Measurements from ENCODE around the gene ZNF93.
A peak's percentile ranks its signal among the peaks of the same experiment; 100 is the strongest.
"Not testable (repeated sequence)": the region's sequence is repeated elsewhere in the genome, so short reads cannot be mapped to it uniquely, and the experiment has no call there.

The ZNF93 gene

DNA sequence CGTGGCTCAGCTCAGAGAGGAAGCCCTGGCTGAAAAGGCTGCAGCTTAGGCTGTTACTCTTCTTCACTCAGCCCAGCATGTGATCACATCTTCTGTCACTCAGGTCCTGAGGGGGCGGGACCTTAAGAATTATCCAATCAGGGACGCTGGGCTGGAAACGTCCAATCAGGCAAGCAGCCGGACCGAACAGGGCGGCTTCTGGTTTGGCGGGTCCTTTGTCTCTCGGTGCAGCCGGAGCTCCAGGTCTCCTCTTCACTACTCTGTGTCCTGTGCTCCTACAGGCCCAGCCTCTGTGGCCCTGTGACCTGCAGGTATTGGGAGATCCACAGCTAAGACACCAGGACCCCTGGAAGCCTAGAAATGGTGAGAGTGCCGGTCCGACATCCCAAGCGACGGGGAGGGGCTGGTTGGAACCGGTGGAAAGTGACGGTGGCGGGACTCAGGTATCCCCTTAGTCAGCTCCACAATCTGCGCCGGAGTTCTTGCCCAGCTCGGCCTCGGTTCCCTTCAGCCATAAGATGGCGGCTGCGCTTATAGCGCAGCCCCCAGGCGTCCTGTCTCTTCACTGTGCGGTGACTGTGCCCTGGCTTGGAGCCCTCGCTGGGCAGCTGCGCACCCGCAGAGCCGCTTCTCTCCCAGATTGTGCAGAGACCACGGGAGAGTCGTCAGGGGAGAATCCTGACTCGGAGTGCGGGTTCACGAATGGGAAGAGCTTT is at the start of gene ZNF93:
Gene ZNF93, plus strand, starts transcription at position 218 of the 716 bp plus-strand sequence. Its CDS starts 143 bp downstream, at position 361.
- DNase-seq: peak; percentile 98

GRCh38 chr19:19851740-19852139 is 49.0 kb upstream of the ZNF93 start:
- DNase-seq: not testable (repeated sequence)

DNA sequence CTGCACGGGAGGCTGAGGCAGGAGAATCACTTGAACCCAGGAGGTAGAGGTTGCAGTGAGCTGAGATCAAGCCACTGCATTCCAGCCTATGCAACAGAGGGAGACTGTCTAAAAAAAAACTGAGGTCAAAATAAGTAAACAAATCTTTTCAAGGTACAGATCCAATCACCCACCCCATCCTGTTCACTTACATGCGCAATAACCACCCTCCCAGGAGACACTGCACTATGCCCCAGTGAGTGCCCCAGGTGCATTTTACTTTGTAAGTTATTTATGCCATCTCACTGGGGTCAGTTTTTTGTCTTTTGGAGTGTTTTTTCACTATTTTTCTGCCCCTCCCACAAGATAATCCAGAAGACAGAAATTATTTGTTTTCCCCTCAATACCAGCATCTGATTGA is 42.0 kb upstream of the ZNF93 start:
- DNase-seq: no peak

DNA sequence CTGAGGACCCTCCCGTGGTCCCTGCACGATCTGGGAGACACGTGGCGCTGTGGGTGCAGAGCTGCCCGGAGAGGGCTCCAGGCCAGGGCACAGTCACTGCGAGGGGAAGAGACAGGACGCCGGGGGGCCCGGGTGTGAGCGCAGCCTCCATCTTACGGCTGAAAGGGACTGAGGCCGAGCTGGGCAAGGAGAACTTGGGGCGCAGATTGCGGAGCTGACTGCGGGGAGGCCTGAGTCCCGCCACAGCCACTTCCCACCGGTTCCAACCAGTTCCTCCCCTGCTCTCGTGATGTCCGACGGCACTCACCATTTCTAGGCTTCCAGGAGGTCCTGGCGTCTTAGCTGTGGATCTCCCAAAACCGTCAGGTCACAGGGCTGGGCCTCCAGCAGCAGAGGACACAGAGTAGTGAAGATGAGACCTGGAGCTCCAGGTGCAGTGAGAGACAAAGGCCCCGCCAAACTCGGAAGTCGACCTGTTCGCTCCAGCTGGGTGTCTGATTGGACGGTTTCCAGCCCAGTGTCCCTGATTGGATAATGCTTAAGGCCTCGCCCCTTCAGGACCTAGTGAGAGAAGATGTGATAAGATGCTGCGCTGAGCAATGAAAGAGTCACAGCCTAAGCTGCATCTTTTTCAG is 39.9 kb upstream of the ZNF93 start:
- no peak for DNase-seq

DNA sequence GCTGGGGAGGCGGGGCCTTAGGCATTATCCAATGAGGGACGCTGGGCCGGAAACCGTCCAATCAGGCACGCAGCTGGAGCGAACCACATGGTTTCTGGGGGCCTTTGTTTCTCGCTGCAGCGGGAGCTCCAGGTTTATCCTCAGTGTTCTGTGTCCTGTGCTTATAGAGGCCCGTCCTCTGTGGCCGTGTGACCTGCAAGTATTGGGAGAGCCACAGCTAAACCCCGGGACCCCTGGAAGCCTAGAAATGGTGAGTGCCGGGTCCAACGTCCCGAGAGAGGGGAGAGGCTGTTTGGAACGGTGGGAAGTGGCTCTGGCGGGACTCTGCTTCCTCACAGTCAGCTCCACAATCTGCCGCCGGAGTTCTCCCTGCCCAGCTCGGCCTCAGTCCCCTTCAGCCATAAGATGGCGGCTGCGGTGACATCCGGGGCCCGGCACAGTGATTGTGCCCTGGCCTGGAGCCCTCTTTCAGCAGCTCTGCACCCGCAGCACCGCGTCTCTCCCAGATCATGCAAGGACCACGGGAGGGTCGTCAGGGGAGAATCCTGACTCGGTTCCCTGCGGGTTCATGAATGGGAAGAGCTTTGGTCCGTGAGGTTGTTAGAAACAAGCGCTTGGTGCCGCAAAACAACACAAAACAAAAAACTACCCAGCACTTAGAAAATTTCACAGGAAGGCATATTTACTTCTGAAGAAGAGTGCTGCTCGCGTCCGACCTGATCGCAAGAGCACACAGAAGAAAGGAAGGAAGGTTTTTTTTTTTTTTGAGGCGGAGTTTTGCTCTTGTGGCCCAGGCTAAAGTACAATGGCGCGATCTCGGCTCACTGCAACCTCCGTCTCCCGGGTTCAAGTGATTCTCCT is 34.8 kb upstream of the ZNF93 start, which contains the start of gene ZNF253:
Gene ZNF253, plus strand, starts transcription at position 133 of the 861 bp plus-strand sequence. Its CDS starts 115 bp downstream, at position 248.
- peak; percentile 94 for DNase-seq

GRCh38 chr19:19866611-19867248 is 34.0 kb upstream of the ZNF93 start:
- DNase-seq: peak; percentile 1

DNA sequence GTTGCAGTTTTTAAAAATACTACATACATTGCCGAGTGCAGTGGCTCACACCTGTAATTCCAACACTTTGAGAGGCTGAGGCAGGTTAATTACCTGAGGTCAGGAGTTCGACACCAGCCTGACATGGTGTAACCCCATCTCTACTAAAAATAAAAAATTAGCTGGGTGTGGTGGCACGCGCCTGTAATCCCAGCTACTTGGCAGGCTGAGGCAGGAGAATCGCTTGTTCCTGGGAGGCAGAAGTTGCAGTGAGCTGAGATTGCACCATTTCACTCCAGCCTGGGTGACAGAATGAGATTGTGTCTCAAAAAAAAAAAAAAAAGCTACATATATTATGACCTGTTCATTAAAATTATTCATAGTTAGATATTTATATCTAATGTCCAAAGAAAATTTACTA is 30.7 kb upstream of the ZNF93 start:
- DNase-seq: not testable (repeated sequence)

DNA sequence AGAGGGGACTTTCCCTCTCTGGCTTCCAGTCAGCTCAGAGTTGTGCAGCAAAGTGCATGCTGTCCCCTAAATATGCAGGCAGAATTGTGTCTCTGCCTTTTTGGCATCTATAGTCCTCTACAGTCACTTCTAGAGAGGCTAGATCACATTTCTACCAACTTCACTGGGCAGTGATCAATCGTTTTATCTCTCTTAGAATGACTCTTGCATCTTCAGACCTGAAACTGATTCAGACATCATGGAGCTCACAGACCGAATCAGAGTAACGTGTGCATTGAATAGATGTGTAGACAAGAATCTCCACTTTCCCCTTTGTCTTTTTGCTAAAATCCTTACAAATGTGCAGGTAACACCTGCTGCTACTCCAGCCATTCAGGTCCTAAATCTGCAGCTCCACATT is 28.8 kb upstream of the ZNF93 start:
- no peak for DNase-seq

GRCh38 chr19:19873381-19873780 is 27.4 kb upstream of the ZNF93 start:
- DNase-seq: no peak

- DNase-seq: no peak
These were observed 23.0 kb upstream of the ZNF93 start for GRCh38 chr19:19877724-19878123.

DNA sequence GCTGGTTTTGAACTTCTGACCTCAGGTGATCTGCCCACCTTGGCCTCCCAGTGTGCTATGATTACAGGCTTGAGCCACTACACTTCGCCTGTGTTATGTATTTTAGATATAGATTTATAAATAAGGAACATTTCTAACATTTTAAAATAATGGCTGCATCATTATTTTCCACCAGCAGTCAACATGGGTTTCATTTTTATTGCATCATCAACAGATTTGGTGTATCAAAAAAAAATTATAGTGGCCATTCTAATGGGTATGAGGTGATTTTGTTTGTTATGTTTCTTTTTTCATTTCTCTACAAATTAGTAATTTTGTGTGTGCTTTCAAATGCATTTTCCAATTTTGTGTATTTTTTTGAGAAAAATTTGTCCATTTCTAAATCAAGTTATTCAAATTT is 16.2 kb upstream of the ZNF93 start:
- no peak for DNase-seq

GRCh38 chr19:19892055-19892941 is 8.4 kb upstream of the ZNF93 start:
- DNase-seq: not testable (repeated sequence)

- peak; percentile 87 for DNase-seq
These were observed 512 bp upstream of the ZNF93 start for GRCh38 chr19:19900139-19900728.

- not testable (repeated sequence) for DNase-seq
These were observed 6.8 kb downstream of the ZNF93 start for GRCh38 chr19:19907551-19907950.

- no peak for DNase-seq
These were observed 8.9 kb downstream of the ZNF93 start for GRCh38 chr19:19909654-19910053.

DNA sequence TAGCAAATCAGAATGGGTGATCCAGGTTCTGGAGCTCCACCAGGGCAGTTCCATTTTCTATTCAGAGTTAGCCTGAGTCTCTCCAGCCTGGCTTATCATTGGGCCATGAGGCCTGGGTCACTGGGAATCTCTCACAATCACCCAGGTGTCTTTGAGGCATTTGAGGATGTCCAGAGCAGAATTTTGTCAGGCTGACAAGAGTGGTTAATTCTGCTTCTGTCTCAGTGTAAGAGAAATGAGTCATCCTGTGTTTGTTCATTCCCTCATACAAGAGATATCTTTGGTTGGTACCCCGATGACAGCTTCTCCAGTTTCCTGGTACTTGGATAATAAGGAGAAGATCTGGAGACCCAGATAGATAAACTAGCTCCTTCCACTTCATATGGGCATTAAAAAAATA is 10.4 kb downstream of the ZNF93 start:
- no peak for DNase-seq

DNA sequence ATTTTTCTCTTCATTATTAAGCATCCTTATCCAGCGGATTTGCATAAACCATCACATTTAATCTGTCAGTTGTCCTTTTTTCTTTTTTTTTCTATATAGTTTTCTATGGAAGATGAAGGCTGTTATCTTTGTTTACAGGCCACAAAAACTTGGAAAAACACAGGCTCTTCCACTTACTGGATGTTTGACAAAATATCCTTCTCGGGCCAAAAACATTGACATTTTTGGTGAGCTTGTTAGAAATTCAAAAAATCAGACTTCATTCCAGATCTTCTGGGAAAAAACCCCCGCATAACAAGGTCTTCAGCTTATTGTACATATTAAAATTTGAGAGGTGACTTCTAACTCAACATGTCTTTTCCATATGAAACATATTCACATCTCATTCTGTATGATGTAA is 13.8 kb downstream of the ZNF93 start:
- DNase-seq: no peak

GRCh38 chr19:19930417-19930816 is 29.7 kb downstream of the ZNF93 start:
- DNase-seq: not testable (repeated sequence)

DNA sequence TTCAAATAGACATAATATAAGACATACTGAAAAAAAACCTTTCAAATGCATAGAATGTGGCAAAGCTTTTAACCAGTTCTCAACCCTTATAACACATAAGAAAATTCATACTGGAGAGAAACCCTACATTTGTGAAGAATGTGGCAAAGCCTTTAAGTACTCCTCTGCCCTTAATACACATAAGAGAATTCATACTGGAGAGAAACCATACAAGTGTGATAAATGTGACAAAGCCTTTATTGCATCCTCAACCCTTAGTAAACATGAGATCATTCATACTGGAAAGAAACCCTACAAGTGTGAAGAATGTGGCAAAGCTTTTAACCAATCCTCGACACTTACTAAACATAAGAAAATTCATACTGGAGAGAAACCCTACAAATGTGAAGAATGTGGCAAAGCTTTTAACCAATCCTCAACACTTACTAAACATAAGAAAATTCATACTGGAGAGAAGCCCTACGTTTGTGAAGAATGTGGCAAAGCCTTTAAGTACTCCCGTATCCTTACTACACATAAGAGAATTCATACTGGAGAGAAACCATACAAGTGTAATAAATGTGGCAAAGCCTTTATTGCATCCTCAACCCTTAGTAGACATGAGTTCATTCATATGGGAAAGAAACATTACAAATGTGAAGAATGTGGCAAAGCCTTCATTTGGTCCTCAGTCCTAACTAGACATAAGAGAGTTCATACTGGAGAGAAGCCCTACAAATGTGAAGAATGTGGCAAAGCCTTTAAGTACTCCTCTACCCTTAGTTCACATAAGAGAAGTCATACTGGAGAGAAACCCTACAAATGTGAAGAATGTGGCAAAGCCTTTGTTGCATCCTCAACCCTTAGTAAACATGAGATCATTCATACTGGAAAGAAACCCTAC is 32.9 kb downstream of the ZNF93 start:
- DNase-seq: not testable (repeated sequence)

DNA sequence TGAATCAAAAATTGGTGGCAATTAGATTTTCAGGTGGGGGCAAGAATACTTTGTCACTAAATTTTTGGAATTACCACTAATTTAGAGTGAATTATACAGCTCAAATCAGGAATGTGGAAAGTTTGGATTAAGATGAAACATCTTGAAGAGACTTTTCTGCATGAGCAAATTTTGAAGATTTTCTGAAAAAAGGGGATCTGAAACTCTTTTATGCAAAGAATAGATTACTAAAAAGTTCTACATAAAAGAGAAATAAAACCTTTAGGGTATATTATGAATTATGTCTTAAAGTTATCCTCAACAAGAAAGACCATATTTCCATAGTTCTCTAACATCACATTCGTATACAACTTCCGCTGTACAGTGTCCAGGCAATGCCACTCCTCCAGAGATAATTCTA is 36.7 kb downstream of the ZNF93 start:
- DNase-seq: no peak

Data from fibroblast of upper back skin (primary cell).